Measurements from ENCODE around the gene TREML4.
"Not testable (repeated sequence)": the region's sequence is repeated elsewhere in the genome, so short reads cannot be mapped to it uniquely, and the experiment has no call there.

TREML4 gene

DNA sequence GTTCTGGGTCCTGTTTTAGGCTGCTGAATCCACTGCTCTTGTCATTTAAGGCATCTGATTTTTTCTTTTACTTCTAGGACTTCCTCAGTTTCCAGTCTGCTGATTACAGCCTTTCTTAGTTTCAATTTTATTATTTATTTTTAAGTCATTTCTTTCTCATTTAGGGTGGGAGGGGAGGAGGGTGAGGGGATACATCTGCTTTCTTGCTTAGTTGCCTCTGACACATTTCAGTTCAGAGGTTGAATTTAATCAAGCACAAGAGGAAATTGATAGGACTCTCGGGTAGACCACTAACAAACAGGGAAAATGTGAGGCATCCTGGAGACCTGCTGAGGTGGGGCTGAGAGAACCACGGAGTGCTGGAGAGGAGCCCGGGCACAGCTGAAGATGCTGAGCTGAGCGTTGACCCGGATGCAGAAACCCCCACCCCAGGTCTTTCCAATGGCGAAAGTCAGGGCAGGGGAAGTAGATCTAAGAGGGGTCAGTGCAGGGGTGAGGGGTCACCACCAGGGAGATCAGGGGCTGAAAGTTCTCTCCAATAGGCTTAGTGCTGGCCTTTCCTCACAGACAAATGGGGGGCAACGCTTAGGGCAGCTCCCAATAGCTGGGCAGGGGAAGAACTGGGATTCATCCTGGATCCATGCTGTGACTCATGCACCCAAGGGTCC lies 19.6 kb upstream of the TREML4 start:
- no peak for DNase-seq

DNA sequence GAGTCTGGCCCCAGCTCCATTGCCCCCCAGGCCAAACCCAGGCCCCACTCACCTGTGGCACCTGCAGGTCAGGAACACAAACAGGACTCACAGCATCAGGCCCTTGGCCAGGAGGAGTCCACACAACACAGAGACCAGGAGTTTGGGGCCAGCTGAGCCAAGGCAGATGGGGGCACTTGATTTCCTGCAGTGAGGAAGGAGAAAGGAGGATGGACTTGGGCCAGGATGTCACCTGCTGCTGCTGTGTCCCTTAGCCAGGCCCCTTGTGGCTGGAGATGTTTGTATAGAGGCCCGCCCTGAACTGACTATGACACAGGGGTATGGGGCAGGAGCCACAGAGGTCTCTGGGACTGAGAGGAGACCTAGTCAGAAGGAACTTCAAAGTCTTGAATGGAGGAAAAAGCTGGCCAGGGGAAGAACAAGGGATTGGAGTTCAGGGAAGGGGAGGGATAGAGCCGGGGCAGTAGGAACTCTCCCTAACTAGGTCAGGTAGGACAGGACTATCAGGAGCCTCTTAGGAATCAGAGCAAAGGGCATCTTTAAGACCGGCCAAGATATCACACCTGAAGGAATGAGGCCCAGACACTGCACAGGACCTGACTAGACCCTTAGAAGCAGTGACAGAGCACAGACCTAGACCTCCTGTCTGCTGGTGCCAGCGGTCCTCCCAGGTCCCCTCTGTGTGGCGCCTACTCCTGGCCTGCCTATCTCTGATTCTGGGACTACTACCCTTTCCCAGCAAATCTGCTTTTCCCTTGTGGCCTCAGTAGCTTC lies 18.4 kb upstream of the TREML4 start:
- no peak for DNase-seq

DNA sequence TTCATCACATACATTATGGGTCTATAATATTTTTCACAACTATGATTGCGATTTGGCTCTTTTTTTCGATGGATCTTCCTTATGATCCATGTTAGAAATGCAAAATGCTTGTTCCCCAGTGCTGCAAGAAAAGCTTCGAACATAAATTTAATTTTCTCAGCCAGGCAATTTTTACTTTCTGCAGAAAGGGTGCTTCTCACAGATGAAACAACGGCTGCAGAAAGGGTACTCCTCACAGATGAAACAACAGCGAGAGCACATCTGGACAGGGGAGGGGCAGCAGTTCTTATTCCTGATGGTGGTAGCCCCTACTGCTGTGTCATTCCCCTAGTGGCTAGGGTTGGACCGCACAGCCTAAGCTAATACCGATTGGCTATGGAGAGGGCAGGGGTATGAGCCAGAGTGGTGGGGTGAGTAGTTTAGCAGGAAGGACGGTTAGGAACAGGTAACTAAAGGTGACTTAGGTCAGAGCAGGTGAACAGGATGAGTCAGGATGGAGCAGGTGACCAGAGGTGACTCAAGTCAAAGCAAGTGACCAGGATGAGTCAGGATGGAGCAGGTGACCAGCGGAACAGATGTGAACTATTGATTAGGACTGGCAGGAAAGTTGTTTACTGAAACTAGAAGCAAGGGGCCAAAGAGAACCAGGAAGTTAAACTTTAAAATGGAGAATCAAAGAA lies 13.4 kb upstream of the TREML4 start:
- no peak for DNase-seq

DNA sequence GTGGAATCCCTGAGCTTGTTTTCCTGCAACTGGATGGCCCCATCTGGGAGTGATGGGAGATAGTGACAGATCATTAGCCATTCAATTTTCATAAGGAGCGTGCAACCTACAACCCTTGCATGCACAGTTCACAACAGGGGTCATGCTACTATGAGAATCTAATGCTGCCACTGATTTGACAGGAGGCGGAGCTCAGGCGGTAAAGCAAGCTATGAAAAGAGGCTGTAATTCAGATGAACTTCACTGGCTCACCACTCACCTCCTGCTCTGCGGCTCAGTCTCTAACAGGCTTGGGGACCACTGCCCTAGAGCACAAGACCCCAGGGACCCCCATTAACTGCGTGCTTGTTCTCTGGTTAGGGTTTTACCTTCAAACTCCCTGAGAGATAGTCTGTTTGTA lies 12.4 kb upstream of the TREML4 start:
- no peak for DNase-seq

DNA sequence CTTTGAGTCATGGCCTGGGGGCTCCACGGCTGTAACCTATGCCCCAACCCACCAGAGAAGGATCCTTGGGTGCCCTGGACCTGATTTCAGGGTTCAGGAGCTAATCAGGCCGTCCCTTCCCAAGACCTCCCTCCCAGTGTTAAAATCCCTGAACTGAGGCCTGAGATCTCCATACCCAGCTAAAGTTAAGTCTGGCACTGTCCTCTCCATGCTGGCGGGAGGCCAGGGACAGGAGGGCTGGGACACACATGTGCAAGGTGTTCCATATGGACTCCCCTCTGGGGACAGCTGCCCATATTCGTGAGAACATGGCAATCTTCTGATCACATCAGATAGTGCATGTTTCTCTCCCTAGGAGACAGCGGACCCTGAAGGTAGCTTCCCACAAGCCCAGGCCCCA lies 11.5 kb upstream of the TREML4 start:
- DNase-seq, result no peak

DNA sequence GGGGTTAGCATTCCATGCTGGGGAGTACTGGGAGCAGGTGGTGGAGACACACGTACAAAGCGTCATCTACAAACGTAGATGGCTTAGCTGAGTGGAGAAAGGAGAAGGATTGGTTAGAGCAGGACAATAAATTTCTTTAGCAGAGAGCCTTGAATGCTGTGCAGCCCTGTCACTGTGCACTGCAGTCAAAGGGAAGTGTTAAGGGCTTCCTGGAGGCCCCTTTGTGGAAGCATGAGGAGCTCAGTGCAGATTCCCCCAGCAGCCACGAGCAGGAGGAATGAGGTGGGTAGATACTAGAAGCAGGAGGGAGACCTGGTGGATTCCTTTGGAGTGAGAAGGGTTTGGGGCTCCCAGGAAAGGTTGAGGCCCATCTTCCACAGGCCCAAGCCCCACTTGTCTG lies 6.1 kb upstream of the TREML4 start:
- DNase-seq, result no peak

DNA sequence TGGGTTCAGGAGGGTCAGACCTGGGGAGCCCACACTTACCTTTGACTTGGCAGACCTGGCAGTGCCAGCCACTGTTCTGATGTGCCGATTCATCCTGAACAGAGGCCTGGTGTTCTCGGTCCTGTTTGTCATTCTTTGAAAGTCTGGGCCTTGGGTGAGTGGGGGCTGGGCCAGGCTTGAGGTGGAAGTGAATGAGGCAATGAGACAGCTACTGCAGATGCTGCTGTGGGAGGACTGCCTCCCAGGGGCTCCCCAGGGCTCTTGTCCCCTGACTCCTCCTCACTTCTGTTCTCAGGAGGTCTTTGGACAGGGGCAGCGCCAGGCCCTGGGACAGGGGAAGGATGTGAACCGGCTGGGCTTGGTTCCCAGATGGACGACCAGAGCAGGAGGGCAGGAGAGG lies 5.6 kb upstream of the TREML4 start:
- DNase-seq, result no peak

DNA sequence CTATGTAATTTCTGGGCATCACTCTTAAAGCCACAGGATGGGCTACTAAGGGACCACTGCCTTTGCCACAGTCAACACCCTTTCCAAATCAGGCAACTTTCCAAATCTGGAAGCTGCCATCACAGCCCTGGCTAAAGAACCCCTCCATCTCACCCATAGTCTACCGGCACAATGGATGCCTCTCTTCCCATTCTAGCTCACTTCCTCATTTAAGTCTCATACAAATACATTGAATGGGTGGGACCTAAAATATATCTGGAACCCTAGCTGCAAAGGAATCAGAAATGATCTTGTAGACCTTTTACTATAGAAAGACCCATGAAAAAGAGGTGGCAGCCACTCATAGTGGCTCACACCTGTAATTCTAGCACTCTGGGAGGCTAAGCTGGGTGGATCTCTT lies 3.3 kb upstream of the TREML4 start:
- DNase-seq, result no peak

DNA sequence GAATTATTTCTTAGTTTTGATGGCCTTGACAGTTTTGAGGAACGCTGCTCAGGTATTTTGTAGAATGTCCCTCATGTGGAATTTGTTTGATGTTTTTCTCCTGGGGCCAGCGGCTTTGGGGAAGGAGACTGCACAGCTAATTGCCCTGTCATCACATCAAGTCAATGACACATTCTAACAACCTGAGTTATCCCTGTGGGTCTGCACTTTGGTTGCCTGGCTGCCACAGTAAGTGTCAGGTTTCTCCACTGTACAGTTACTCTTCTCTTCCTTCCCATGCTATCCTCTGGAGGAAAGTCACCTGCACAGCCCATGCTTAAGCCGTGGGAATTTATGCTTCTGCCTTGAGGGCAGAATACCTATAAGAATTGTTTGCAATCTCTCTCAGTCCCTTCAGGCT lies 1.4 kb upstream of the TREML4 start:
- no peak for DNase-seq

DNA sequence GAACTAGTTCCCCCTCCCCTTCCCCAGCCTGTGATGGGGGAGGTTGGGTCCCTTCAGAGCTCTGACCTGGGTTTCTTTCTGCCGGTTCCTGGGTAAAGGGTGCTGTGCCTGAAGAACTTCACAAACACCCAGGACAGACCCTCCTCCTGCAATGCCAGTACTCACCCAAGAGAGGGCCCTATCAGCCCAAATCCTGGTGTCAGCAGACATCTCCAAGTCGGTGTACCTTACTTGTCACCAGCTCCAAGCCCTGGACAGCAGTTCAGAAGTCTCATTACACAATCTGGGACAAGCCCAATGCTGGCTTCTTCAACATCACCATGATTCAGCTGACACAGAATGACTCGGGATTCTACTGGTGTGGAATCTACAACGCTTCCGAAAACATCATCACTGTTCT lies 467 bp downstream of the TREML4 start:
- DNase-seq, result no peak

DNA sequence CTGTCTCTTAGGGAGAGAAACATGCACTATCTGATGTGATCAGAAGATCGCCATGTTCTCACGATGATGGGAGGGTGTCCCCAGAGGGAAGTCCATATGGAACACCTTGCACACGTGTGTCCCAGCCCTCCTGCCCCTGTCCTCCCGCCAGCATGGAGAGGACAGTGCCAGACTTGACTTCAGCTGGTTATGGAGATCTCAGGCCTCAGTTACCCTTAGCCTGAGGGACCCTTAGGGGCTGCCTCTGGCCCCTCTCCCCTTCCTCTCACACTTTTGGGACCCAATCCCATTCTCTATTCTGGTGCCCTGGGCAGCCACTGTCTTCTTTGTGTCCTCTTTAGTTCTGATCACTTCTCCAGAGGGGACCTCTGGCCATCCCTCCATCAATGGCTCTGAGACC lies 1.6 kb downstream of the TREML4 start:
- no peak for DNase-seq

DNA sequence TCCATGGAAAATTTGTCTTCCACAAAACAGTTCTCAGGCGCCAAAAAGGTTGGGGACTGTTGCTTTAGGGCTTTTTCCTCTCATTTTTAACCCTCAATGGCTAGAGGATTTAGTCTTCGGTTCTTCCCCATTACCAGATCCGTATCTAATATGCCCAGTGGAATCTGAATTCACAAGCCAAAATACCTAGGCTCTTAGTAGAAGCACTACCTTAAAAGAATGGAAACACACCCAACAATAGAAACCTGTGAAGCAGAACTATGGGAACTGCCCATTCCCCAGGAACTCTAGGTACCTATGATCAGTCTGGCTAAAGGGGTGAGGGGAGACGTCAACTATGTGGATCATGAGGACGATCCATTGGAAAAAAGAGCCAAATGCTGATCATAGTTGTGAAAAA lies 3.1 kb downstream of the TREML4 start:
- DNase-seq, result no peak

DNA sequence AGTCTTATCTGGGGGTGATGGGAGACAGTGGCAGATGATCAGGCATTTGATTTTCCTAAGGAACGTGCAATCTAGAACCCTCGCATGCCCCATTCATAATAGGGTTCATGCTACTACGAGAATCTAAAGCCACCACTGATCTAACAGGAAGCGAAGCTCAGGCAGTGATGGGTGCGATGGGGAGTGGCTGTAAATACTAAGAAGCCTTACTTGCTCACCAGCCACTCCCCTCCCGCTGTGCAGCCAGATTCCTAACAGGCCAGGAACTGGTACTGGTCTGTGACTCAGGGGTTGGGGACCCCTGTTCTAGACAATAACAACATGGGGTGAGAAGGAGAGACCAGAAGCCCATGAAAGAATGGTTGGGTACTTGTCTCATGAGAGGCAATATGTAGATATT lies 4.5 kb downstream of the TREML4 start:
- no peak for DNase-seq

DNA sequence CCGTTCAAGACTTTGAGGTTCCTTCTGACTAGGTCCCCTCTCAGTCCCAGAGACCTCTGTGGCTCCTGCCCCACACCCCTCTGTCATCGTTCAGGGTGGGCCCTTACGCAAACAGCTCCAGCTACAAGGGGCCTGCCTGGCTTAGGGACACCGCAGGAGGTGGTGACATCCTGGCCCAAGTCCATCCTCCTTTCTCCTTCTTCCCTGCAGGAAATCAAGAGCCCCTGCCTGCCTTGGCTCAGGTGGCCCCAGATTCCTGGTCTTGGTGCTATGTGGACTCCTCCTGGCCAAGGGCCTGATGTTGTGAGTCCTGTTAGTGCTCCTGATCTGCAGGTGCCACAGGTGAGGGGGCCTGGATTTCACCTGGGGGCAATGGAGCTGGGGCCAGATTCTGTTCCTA lies 8.1 kb downstream of the TREML4 start:
- no peak for DNase-seq

DNA sequence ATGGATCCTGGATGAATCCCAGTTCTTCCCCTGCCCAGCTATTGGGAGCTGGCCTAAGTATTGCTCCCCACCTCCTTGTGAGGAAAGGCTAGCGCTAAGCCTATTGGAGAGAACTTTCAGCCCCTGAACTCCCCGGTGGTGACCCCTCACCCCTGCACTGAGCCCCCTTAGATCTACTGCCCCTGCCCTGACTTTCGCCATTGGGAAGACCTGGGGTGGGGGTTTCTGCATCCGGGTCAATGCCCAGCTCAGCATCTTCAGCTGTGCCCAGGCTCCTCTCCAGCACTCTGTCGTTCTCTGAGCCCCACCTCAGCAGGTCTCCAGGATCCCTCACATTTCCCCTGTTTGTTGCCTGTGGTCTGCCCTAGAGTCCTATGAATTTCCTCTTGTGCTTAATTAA lies 9.0 kb downstream of the TREML4 start:
- no peak for DNase-seq

DNA sequence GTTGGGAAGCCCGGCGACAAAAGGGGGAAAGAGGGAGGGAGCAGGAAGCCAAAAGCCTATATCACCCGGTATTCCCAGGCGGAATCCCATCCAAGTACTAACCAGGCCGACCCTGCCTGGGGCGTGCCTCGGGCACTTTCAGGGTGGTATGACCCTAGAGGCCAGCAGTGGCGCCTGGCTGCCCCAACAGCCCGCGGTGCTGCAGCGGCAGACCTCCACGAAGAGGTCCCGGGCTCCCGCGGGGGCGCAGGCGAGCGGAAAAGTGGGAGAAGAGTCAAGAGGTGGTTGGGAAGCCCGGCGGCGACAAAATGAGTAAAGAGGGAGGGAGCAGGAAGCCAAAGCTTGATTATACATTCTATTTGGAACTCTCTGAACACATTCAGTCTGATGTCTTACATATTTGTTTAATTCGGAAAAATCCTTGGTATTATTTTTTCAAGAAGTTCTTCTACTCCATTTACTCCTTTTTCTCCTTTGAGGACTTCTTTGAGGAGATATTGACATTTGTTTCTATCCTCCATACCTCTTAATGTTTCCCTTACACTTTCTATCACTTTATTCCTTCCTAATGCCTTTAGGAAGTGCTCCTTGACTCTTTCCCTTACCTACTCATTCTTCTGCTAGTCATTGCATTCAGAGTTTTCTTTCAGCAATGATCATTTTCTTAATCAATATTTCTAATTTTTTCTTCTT lies 11.5 kb downstream of the TREML4 start:
- DNase-seq, result no peak

DNA sequence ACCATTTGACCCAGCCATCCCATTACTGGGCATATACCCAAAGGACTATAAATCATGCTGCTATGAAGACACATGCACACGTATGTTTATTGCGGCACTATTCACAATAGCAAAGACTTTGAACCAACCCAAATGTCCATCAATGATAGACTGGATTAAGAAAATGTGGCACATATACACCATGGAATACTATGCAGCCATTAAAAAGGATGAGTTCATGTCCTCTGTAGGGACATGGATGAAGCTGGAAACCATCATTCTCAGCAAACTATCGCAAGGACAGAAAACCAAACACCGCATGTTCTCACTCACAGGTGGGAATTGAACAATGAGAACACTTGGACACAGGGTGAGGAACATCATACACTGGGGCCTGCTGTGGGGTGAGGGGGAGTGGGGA lies 18.4 kb downstream of the TREML4 start:
- DNase-seq, result not testable (repeated sequence)

DNA sequence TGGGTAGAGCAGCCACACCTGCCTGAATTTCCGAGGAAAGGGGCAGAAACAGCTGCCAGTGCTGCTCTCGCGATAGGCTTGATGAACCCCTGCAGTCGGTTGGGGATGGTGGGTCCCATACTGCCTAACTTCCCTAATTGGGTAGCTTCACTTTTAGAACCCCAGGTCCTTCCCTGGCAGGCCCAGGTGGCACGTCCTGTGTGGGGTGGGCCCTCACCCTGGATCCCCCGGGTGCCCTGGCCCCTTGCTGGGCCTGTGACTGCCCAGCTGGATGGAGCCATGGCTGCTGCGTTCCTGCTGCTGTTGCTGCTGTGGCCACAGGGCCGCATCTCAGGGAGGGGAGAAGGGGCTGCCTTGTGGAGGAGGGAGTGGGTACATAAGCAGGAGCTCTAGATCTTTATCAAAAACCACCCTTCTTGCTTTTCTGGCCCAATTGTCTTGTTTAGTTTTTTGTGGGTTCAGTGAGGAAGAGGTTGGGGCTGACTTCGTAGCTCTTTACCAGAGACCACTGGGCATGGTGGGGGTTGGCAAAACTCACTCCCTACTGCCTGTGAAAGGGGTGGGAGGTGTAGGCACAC lies 19.2 kb downstream of the TREML4 start:
- DNase-seq, result no peak

DNA sequence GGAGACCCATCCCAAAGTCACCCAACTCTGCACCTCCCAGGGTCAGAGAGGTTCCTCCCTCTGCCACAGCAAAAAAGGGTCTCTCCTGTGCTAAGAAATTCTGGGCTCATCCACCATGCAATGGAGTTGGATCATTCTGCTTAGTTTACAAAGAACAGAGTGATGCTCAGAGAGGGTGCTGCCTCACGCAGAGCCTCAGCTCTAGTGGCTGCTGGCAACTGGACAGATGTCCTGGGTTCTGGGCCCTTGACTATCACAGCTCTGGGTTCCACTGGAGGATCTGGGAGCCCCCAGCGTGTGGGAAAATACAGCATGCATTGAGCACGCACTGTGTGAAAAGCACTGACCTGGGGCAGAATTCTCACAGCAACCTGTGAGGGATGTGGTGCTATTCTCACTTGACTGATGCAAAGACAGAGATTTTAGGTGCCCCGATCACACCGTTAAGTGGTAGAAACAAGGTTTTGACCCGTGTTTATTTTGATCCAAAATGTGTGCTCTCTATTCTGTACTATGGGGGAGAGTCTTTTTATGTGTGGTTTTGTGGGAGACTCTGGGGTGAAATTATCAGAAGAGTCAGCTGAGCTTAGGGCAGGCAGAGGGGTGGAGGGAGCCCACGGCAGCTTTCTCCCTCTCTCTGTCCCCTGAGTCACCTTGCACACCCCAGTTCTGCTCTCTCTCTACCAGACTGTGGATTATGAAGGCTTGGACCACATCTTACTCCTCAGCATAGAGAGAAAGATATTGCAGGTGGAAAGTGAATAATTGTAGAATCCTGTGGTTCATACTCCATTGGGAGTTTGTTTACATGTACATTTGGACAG lies 19.9 kb downstream of the TREML4 start:
- no peak for DNase-seq

DNA sequence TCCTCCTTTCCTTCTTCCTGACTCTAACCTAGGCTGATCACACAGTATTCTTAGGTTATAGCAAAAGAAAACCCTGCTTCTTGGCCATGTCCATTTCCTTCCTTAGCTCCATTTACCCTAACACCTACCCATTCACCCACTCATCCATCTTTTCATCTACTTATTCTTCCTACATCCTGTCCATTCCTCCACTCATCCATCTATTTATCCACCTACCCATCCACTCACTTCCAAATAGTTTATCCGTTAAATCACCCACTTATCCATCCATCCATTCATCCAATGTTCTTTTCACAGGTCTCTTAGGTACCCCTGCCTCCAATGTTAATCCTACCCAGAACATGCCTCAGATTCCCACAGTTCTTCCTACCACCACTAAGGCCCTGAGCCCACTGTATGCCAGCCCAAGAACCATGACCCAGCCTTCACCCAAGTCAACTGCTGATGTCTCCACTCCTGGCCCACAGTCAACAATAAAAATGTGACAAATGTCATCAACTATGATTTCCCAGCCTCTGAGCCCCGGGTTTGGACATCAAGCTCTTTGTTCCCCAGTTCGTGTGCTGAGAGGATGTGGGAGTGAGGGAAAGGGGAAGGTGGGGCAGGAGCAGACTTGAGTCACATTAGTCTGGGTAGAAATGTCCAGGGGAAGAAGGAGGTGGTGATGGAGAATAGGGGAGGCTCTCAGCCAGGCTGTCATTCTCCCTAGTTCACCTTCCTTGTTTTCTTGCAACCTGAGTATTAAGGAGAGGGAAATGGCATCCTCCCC lies 24.4 kb downstream of the TREML4 start:
- DNase-seq, result no peak

DNA sequence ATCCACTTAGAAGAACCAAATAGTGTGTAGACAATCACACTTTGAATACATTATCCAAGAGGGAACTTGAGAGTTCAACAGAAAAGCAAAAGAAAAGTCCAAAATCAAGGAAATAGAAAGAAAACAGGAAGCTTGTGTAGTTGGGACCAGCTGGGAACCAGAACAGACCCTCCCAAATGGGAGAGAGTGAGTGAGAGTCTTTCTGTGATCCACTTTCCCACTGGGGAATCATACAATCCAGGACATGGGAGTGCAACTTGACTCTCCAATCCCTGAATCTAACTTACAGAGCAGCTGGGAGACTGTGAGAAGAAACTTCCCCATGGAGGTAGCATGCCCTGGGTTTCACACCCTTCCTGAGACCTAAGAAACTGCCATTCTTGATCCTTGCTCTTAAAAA lies 27.0 kb downstream of the TREML4 start:
- DNase-seq, result no peak
